Measurements from ENCODE around the gene MAGI3. TPM values are rescaled to one million over a fixed set of nuclear protein-coding genes. Genes with fewer than 3 reads are reported as not detected.
A peak's percentile ranks its signal among the peaks of the same experiment; 100 is the strongest.

Gene MAGI3
- total RNA-seq, 4 donors from 2014 or later = 2.8 to 4.1 (median 4.0) TPM

- H3K27me3 ChIP-seq = no peaks in the 10 kb centered on the region
- DNase-seq (no peak), ATAC-seq (no peak)
- no peaks in the 10 kb centered on the region for H3K4me1 ChIP-seq
- in situ Hi-C loops (cut with MboI; ENCODE audit: low sequenced_read_pairs in 4 of 4) (loop anchor here in 2 of 4 donors (25.0 kb wide), 2 partner anchors 532 to 668 kb away; partner anchors contain the start of genes AP4B1 (in 1 of the 2), DCLRE1B (in 1 of the 2), PPM1J (in 1 of the 2) and RHOC (in 1 of the 2)), intact Hi-C loops (cut with DNase I; ENCODE audit: low total_unique reads) (no loop called here)
- no peaks in the 10 kb centered on the region for H3K36me3 ChIP-seq
- H3K27ac ChIP-seq = no peak overlapping the region
- TF ChIP-seq CTCF (IDR thresholded peaks at IDR 0.05 in 4 of 5, conservative IDR thresholded peaks at IDR 0.05 in 1 of 5) (no peak), POLR2A (IDR thresholded peaks at IDR 0.05) (no peak)
- no peaks in the 10 kb centered on the region for H3K9me3 ChIP-seq
- no peak overlapping the region for H3K4me3 ChIP-seq
These were observed 10.2 kb upstream of the MAGI3 start for GRCh38 chr1:113380075-113380474.

- Histone ChIP-seq H3K9me3 (no peaks in the 10 kb centered on the region), H3K36me3 (no peaks in the 10 kb centered on the region), H3K4me1 (peaks cover 20 to 24% of the 10 kb centered on the region in 2 donors), H3K27me3 (no peaks in the 10 kb centered on the region), H3K4me3 (no peak overlapping the region), H3K27ac (no peak overlapping the region)
- intact Hi-C loops (cut with DNase I; ENCODE audit: low total_unique reads) = no loop called here
- ATAC-seq (no peak), DNase-seq (no peak)
- TF ChIP-seq POLR2A (IDR thresholded peaks at IDR 0.05) (no peak), CTCF (IDR thresholded peaks at IDR 0.05 in 4 of 5, conservative IDR thresholded peaks at IDR 0.05 in 1 of 5) (no peak)
- in situ Hi-C loops (cut with MboI; ENCODE audit: low sequenced_read_pairs in 4 of 4) = loop anchor here in 2 of 4 donors (25.0 kb wide), 2 partner anchors 524 to 676 kb away; partner anchors contain the start of genes AP4B1 (in 1 of the 2), DCLRE1B (in 1 of the 2), PPM1J (in 1 of the 2) and RHOC (in 1 of the 2)
These were observed 2.2 kb upstream of the MAGI3 start for GRCh38 chr1:113388017-113388620.

GRCh38 chr1:113388621-113389358, 1.5 kb upstream of the MAGI3 start:
- no peak for DNase-seq
- no peaks in the 10 kb centered on the region for H3K36me3 ChIP-seq
- H3K27ac ChIP-seq = peak overlapping the region in 2 of 4 donors; percentile 80 to 83
- peaks cover 20 to 24% of the 10 kb centered on the region in 2 donors for H3K4me1 ChIP-seq
- no peak for ATAC-seq
- no peaks in the 10 kb centered on the region for H3K9me3 ChIP-seq
- TF ChIP-seq POLR2A (IDR thresholded peaks at IDR 0.05) (no peak), CTCF (IDR thresholded peaks at IDR 0.05 in 4 of 5, conservative IDR thresholded peaks at IDR 0.05 in 1 of 5) (no peak)
- in situ Hi-C loops (cut with MboI; ENCODE audit: low sequenced_read_pairs in 4 of 4) = loop anchor here in 2 of 4 donors (25.0 kb wide), 2 partner anchors 524 to 676 kb away; partner anchors contain the start of genes AP4B1 (in 1 of the 2), DCLRE1B (in 1 of the 2), PPM1J (in 1 of the 2) and RHOC (in 1 of the 2)
- intact Hi-C loops (cut with DNase I; ENCODE audit: low total_unique reads) = no loop called here
- no peaks in the 10 kb centered on the region for H3K27me3 ChIP-seq
- peak overlapping the region; percentile 79 to 96 (median 90) for H3K4me3 ChIP-seq

- no peak for TF ChIP-seq CTCF (IDR thresholded peaks at IDR 0.05 in 4 of 5, conservative IDR thresholded peaks at IDR 0.05 in 1 of 5)
- TF ChIP-seq POLR2A (IDR thresholded peaks at IDR 0.05) = no peak
- peak overlapping the region; percentile 77 to 86 (median 82) for H3K27ac ChIP-seq
- in situ Hi-C loops (cut with MboI; ENCODE audit: low sequenced_read_pairs in 4 of 4) (loop anchor here in 2 of 4 donors (25.0 kb wide), 2 partner anchors 523 to 677 kb away; partner anchors contain the start of genes AP4B1 (in 1 of the 2), DCLRE1B (in 1 of the 2), PPM1J (in 1 of the 2) and RHOC (in 1 of the 2)), intact Hi-C loops (cut with DNase I; ENCODE audit: low total_unique reads) (no loop called here)
- ATAC-seq (peak in 1 of 2 donors; percentile 2), DNase-seq (no peak)
- no peaks in the 10 kb centered on the region for H3K27me3 ChIP-seq
- no peaks in the 10 kb centered on the region for H3K36me3 ChIP-seq
- H3K4me3 ChIP-seq = peak overlapping the region; percentile 79 to 96 (median 90)
- H3K9me3 ChIP-seq = no peaks in the 10 kb centered on the region
- peaks cover 20 to 24% of the 10 kb centered on the region in 2 donors for H3K4me1 ChIP-seq
These were observed 859 bp upstream of the MAGI3 start for GRCh38 chr1:113389359-113389952.
